Pancreas (tissue), 10 donors: ENCODE data around the gene NUAK2. TPM values are rescaled to one million over a fixed set of nuclear protein-coding genes. Genes with fewer than 3 reads are reported as not detected.

ENCODE experiments used
- ATAC-seq, 4 donors: fragments of 200-7000 bp; cut with Tn5 transposase; one replicate each; pipeline versions ENCODE4 v1.8.0 to v1.9.1; 2020; ENCODE audit warnings: mild to moderate bottlenecking in 4 of 4, moderate library complexity in 4 of 4
- DNase-seq, 6 donors: peaks; one replicate each; pipeline ENCODE4 v3.0.0-alpha.2; 2020
- FAIRE-seq: peaks from 2 replicates; lab custom pipeline; 2012; peaks lifted over from hg19 to GRCh38; lab: Jason Lieb, UNC
- H3K27ac ChIP-seq, 4 donors: fragments of 200-600 bp; sonication (generic); 1 replicate in 3 of 4; 2 replicates in 1 of 4; pipeline versions ENCODE4 v1.5.0 to v1.8.0; 2020
- H3K27me3 ChIP-seq, 4 donors: fragments of 200-600 bp; one replicate each; pipeline ENCODE4 v1.8.0; 2021
- H3K36me3 ChIP-seq, 3 donors: fragments of 200-600 bp; sonication (generic) in 1 of 3; one replicate each; pipeline versions ENCODE4 v1.5.0 to v1.8.0; 2020 to 2021
- H3K4me1 ChIP-seq, 3 donors: fragments of 200-600 bp; one replicate each; pipeline ENCODE4 v1.8.0; 2021
- H3K4me3 ChIP-seq, 4 donors: fragments of 200-600 bp; sonication (generic) in 2 of 4; one replicate each; pipeline versions ENCODE4 v1.5.0 to v1.8.0; 2020 to 2021
- H3K9me3 ChIP-seq, 4 donors: fragments of 200-600 bp; one replicate each; pipeline ENCODE4 v1.8.0; 2021
- CTCF ChIP-seq, 4 donors: fragments of 200-600 bp; sonication (generic) in 3 of 4; IDR thresholded peaks; one replicate each; pipeline versions ENCODE4 v1.5.0 to v1.8.0; 2021; ENCODE audit warnings: antibody characterized with exemption in 4 of 4
- WGBS, 2 donors: extraction: QIAGEN DNeasy Blood & Tissue Kit; methylation state at CpG; one replicate each; pipeline ENCODE4 v1.1.7; 2013; 5-methylcytosine and 5-hydroxymethylcytosine counted together
- intact Hi-C, 3 donors: fragments of 100-400 bp; cut with DNase I; formaldehyde crosslinking; loops; one replicate each; pipeline versions ENCODE4 v1.11.1 to v1.14.2; 2022
- polyA plus RNA-seq, 2 donors: library from polyadenylated mRNA; stranded (reverse); fragments of 200-250 nt; gene quantifications; one replicate each; pipeline ENCODE4 v1.2.3, GENCODE V29; 2013
- total RNA-seq, 6 donors: library from RNA; stranded (reverse); fragmentation: NEBNext Ultra II Directional in 4 of 6; extraction: Animal tissue kit (Norgen Biotek cat#: 25700) in 4 of 6; gene quantifications; one replicate each; pipeline versions ENCODE4 v1.2.1 to v1.2.4, GENCODE V29; 2021 to 2023
- donor health status: healthy with polysubstance abuse.
- donor health status: DM: no; HTN: no; CAD: no; lungs with moderate emphysema.
- donor health status: DM: no; HTN: no; CAD: no.
- donor health status: control.
- donor health status: control.
- donor health status: Bipolar disorder and iron deficiency.
- donor health status: DM: yes; HTN: yes; CAD: no.
- donor health status: DM: no; HTN: no; CAD: no.
- donor health status: DM: no; HTN: no; CAD: no.
- donor health status: DM: yes; HTN: yes; CAD: no.

Gene NUAK2
- total and polyA plus RNA-seq, 8 donors = 6.3 to 14.4 (median 8.6) TPM

- FAIRE-seq = no peak
- WGBS, 2 donors = 93 to 94% methylated on average over 44 to 48 of the region's 48 CpGs
- peak in 1 of 6 donors; percentile 23 for DNase-seq
- intact Hi-C loops = no loop called here
- H3K27ac ChIP-seq = no peak overlapping the region
- no peaks in the 10 kb centered on the region for H3K4me1 ChIP-seq
- H3K4me3 ChIP-seq = no peak overlapping the region
- TF ChIP-seq CTCF (IDR thresholded peaks at IDR 0.05) = no peak
- H3K27me3 ChIP-seq = no peaks in the 10 kb centered on the region
- no peaks in the 10 kb centered on the region for H3K9me3 ChIP-seq
- no peaks in the 10 kb centered on the region for H3K36me3 ChIP-seq
- no peak for ATAC-seq
Observed at GRCh38 chr1:205268846-205269680, 52.5 kb downstream of the NUAK2 start.

GRCh38 chr1:205267306-205267902 is 54.1 kb downstream of the NUAK2 start:
- no peak for FAIRE-seq
- Histone ChIP-seq H3K36me3 (no peaks in the 10 kb centered on the region), H3K4me1 (no peaks in the 10 kb centered on the region), H3K27ac (no peak overlapping the region), H3K27me3 (no peaks in the 10 kb centered on the region), H3K9me3 (no peaks in the 10 kb centered on the region), H3K4me3 (no peak overlapping the region)
- TF ChIP-seq CTCF (IDR thresholded peaks at IDR 0.05) = no peak
- WGBS, 2 donors = 81 to 82% methylated on average over 8 of the region's 8 CpGs
- DNase-seq = peak in 1 of 6 donors; percentile 2
- intact Hi-C loops = no loop called here
- no peak for ATAC-seq

- FAIRE-seq (no peak), DNase-seq (no peak)
- 72 to 79% methylated on average over 10 of the region's 10 CpGs for WGBS, 2 donors
Observed at GRCh38 chr1:205266611-205267305, 54.8 kb downstream of the NUAK2 start.

GRCh38 chr1:205263580-205264190 is 57.9 kb downstream of the NUAK2 start:
- DNase-seq (no peak), FAIRE-seq (no peak), ATAC-seq (no peak)
- Histone ChIP-seq H3K27ac (no peak overlapping the region), H3K36me3 (no peaks in the 10 kb centered on the region), H3K9me3 (no peaks in the 10 kb centered on the region), H3K27me3 (no peaks in the 10 kb centered on the region), H3K4me1 (no peaks in the 10 kb centered on the region), H3K4me3 (no peak overlapping the region)
- WGBS, 2 donors = 66 to 81% methylated on average over 2 of the region's 2 CpGs
- TF ChIP-seq CTCF (IDR thresholded peaks at IDR 0.05) = no peak
- intact Hi-C loops = loop anchor here in 1 of 3 donors (5.0 kb wide), 1 partner anchor 271 kb away; no protein-coding TSS in a partner anchor

More at GRCh38 chr1:205266611-205267305, 54.8 kb downstream of the NUAK2 start:
- intact Hi-C loops = no loop called here
- no peak for ATAC-seq
- Histone ChIP-seq H3K27ac (no peak overlapping the region), H3K9me3 (no peaks in the 10 kb centered on the region), H3K4me3 (no peak overlapping the region), H3K4me1 (no peaks in the 10 kb centered on the region), H3K36me3 (no peaks in the 10 kb centered on the region), H3K27me3 (no peaks in the 10 kb centered on the region)
- no peak for TF ChIP-seq CTCF (IDR thresholded peaks at IDR 0.05)
